ENCODE results near the gene GLI3.

GLI3 gene

GRCh38 chr7:42105554-42106358, 131.3 kb downstream of the GLI3 start:
- no peak for DNase-seq (ENCODE audit: low read depth in 2 of 2)

GRCh38 chr7:42104694-42105093, 132.3 kb downstream of the GLI3 start:
- DNase-seq (ENCODE audit: low read depth in 2 of 2): no peak

GRCh38 chr7:42104231-42104630, 132.8 kb downstream of the GLI3 start:
- DNase-seq (ENCODE audit: low read depth in 2 of 2): no peak

GRCh38 chr7:42103456-42103855, 133.6 kb downstream of the GLI3 start:
- no peak for DNase-seq (ENCODE audit: low read depth in 2 of 2)

- DNase-seq (ENCODE audit: low read depth in 2 of 2): no peak
These were observed 134.0 kb downstream of the GLI3 start for GRCh38 chr7:42103020-42103419.

GRCh38 chr7:42102301-42102700, 134.7 kb downstream of the GLI3 start:
- no peak for DNase-seq (ENCODE audit: low read depth in 2 of 2)

GRCh38 chr7:42100156-42100508, 136.9 kb downstream of the GLI3 start:
- no peak for DNase-seq (ENCODE audit: low read depth in 2 of 2)

- DNase-seq (ENCODE audit: low read depth in 2 of 2): no peak
These were observed 137.4 kb downstream of the GLI3 start for GRCh38 chr7:42099470-42100155.

- no peak for DNase-seq (ENCODE audit: low read depth in 2 of 2)
These were observed 137.9 kb downstream of the GLI3 start for GRCh38 chr7:42099066-42099465.

- no peak for DNase-seq (ENCODE audit: low read depth in 2 of 2)
These were observed 139.3 kb downstream of the GLI3 start for GRCh38 chr7:42097752-42098151.

GRCh38 chr7:42096681-42097561, 140.1 kb downstream of the GLI3 start:
- DNase-seq (ENCODE audit: low read depth in 2 of 2): no peak

- DNase-seq (ENCODE audit: low read depth in 2 of 2): no peak
These were observed 140.7 kb downstream of the GLI3 start for GRCh38 chr7:42096268-42096667.

- DNase-seq (ENCODE audit: low read depth in 2 of 2): no peak
These were observed 141.2 kb downstream of the GLI3 start for GRCh38 chr7:42095791-42096190.

- DNase-seq (ENCODE audit: low read depth in 2 of 2): no peak
These were observed 143.6 kb downstream of the GLI3 start for GRCh38 chr7:42093349-42093905.

GRCh38 chr7:42091461-42092291, 145.3 kb downstream of the GLI3 start:
- DNase-seq (ENCODE audit: low read depth in 2 of 2): no peak

GRCh38 chr7:42090806-42091205, 146.2 kb downstream of the GLI3 start:
- DNase-seq (ENCODE audit: low read depth in 2 of 2): no peak

GRCh38 chr7:42090056-42090455, 147.0 kb downstream of the GLI3 start:
- no peak for DNase-seq (ENCODE audit: low read depth in 2 of 2)

- DNase-seq (ENCODE audit: low read depth in 2 of 2): no peak
These were observed 149.4 kb downstream of the GLI3 start for GRCh38 chr7:42087616-42088015.

- DNase-seq (ENCODE audit: low read depth in 2 of 2): no peak
These were observed 151.5 kb downstream of the GLI3 start for GRCh38 chr7:42085531-42085930.

GRCh38 chr7:42084263-42084662, 152.7 kb downstream of the GLI3 start:
- DNase-seq (ENCODE audit: low read depth in 2 of 2): no peak

- DNase-seq (ENCODE audit: low read depth in 2 of 2): no peak
These were observed 153.7 kb downstream of the GLI3 start for GRCh38 chr7:42083284-42083683.

All from activated CD4-positive, alpha-beta T cell treated with anti-CD3 and anti-CD28 coated beads for 24 hours (primary cell).